ENCODE data around the gene ZNF518B.

Gene ZNF518B

GRCh38 chr4:10395971-10396580, 61.1 kb downstream of the ZNF518B start:
- H3K27me3 ChIP-seq (replicated peaks; ENCODE audit: insufficient read depth, low read length), result no peaks in the 10 kb centered on the region
- H3K79me2 ChIP-seq (ENCODE audit: low read length), result no peaks in the 10 kb centered on the region
- DNase-seq, result no peak
- H3K9me2 ChIP-seq (replicated peaks; ENCODE audit: insufficient read depth, low read length), result no peaks in the 10 kb centered on the region
- no peaks in the 10 kb centered on the region for H3F3A ChIP-seq (ENCODE audit: insufficient read depth, low read length)
- H3K9me3 ChIP-seq (replicated peaks; ENCODE audit: insufficient read depth, low read length), result no peaks in the 10 kb centered on the region
- no peaks in the 10 kb centered on the region for H3K36me3 ChIP-seq (replicated peaks; ENCODE audit: insufficient read depth, low read length)
- no peak overlapping the region for H3K4me3 ChIP-seq (ENCODE audit: low read length)
- no peak overlapping the region for H3K4me2 ChIP-seq (ENCODE audit: low read depth, low read length)
- no peaks in the 10 kb centered on the region for H4K20me1 ChIP-seq (ENCODE audit: insufficient read depth, low read length)
- H3K9ac ChIP-seq (ENCODE audit: low read length), result no peak overlapping the region
- H3K4me1 ChIP-seq (ENCODE audit: low read length), result no peaks in the 10 kb centered on the region
- no peak overlapping the region for H2AFZ ChIP-seq (ENCODE audit: low read length)
- TF ChIP-seq CTCF (IDR thresholded peaks at IDR 0.05; ENCODE audit: low read length) (no peak), EZH2phosphoT487 (IDR thresholded peaks at IDR 0.05; ENCODE audit: low read length) (no peak), EZH2 (optimal IDR thresholded peaks at IDR 0.05; ENCODE audit: low read depth, low read length) (no peak)
- H3K27ac ChIP-seq (ENCODE audit: low read length), result no peak overlapping the region
